ENCODE results near the gene HDAC7.
"Not testable (repeated sequence)": the region's sequence is repeated elsewhere in the genome, so short reads cannot be mapped to it uniquely, and the experiment has no call there.

Gene HDAC7

DNA sequence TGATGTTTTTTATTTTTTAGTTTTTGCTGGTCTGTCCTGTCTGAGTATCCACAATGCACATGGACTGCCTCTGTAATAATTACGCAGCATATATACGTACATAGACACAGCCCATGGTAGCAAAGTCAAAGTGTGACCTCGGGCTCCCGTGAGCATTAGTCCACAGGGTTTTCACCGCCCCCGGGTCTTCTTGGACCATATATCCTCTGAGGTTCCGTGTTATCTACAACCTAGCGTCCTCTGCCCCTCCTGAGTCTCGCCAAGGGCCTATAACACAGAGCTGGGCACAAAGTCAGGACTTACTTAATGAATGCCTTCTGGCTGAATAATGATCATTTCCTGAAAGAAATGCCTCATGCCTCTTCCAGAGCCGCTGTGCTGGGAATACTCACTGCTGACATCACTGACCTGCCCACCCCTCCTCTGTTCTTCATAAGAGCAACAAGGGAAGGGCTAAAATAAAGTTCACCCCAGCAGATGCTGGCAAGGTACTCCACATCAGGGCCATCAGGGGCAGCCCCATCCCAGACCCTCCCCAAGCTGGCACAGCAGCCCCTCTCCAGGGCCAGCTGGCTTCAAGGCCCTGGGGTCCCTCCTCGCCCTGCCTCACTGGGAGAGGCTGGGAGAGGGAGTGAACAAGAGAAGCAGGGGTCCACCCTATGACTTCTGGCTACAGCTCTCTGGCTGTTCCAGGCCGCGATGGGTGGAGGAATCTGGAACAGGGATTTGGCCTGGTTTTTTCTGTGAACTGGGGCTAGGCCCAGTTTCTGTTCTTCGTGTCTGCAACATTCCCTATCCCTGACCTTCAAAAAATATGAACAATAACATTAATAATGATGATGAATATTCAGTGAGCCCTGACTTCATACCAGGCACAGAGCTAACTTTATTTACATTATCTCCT is 7.9 kb downstream of the HDAC7 start:
- DNase-seq, result no peak

GRCh38 chr12:47811072-47811396 is 8.7 kb downstream of the HDAC7 start:
- no peak for DNase-seq

- not testable (repeated sequence) for DNase-seq
Measured at GRCh38 chr12:47809518-47809917, 10.2 kb downstream of the HDAC7 start.

GRCh38 chr12:47808574-47809365 is 10.9 kb downstream of the HDAC7 start:
- DNase-seq, result no peak

GRCh38 chr12:47808050-47808449 is 11.7 kb downstream of the HDAC7 start:
- DNase-seq, result no peak

- no peak for DNase-seq
Measured at GRCh38 chr12:47807338-47807737, 12.4 kb downstream of the HDAC7 start.

- DNase-seq, result no peak
Measured at GRCh38 chr12:47805417-47805816, 14.3 kb downstream of the HDAC7 start.

GRCh38 chr12:47804171-47804570 is 15.5 kb downstream of the HDAC7 start:
- no peak for DNase-seq

- DNase-seq, result no peak
Measured at GRCh38 chr12:47803191-47803875, 16.4 kb downstream of the HDAC7 start.

DNA sequence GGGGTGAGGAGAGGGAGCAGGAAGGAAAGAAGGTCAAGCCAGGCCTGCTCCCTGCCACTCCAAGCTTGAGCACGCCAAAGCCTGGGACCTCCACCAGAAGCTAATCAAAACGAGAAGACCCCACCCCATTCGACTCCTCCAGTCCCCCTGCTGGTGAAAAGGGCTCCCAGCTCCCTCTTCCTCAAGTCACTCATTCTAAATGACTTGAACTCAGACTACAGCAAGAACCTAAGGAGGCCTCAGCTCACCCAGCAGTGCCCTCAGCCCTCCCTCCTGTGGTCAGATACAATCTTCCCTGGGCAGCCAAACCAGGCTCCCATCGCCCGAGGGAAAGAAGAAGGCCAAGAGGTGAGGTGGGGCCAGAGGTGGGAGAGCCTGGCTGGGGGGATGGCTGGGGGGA is 17.4 kb downstream of the HDAC7 start:
- DNase-seq, result no peak

DNA sequence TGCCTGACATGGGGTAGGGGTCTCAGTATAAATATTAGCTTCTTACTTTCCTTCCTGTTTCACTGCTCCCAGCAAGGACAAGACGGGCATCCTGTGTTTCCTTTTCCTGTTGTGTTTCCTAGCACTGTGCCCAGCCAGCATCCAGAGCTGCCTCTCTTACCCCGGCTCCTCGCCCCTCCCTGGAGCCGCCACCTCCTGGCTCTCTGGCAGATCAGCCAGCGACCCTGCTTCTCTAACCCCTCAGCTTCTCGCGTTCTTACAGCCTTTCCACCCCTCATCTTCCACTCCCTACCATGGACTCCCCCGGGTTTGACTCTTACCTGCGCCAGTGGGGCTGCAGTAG is 17.8 kb downstream of the HDAC7 start:
- no peak for DNase-seq

DNA sequence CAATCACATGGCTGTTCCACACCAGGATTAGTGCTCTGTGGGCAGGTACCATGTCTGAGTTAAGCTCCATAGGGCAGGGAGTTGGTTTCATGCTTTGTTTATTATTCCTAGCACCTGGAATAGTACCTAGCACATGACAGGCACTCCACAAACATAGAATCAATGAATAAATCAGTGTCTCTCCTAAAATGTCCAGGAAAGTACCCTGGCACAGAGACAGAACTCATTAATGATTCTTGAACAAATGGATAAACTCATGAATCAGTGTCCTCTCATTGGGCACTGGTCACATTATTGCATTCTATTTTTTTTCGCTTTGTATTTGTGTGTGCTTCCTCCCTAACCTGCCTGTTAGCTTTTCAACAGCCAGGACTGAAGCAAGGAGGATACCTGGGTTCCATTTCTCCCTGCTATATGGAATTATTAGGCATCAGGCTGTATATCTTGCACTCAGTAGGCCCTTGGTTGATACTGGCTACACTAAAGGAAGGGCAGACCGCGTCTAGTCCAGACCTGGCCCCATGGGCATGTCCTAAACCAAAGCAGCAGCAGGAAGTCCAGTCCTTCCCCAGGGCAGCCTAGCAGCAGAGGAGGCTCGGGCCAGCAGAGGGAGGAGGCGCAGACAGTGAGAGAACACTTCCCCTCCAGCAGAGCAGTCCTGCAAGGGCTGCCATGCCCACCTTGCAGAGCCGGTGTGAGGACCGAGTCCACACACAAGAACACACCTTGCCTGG is 18.4 kb downstream of the HDAC7 start:
- DNase-seq, result no peak

DNA sequence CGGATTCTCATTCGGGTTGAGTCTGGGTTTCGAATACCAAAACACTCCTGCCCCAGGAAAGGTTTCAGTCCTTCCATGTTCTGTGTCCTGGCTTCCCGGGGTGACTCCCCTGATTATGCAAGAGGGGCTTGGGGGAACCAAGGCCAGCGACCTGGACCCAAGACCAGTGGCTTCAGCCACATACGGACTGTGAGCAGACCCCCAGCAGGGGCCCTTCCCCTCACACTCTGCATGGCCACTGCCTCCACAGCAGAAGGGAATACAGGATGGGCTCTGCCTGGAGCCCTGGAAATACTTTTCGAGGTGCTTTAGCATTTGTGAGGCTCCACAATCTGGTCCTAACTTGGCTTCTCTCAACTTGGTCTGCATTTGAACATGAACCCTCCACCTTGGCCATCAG is 19.1 kb downstream of the HDAC7 start:
- DNase-seq, result no peak

DNA sequence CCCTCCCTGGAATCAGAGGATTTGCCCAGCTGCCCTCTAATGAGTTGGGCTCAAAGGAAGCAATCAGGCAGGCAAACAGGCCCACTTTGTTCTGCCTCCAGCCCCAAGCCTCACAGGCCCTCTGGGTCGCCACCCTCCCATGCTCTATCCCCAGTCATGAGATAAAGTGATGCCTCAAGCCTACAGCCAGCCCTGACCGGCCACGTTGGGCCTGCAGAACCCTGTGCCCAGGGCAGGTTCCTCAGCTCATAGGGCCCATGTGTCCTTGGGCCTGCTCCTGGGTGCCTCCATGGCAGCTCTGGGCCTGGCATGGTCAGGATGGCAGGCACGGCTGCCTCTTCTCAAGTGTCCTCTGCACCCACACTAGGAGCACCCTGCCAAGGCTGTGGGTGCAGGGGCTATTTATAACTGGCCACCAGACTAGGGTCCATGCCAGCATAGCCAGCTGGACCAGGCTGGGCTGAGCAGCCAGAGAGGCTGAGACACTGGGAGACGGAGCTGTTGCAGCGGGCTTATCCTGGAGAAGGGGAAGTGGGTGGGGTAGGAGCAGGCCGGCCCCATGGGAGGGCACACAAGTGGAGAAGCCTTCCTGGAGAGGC is 20.2 kb downstream of the HDAC7 start:
- no peak for DNase-seq

- no peak for DNase-seq
Measured at GRCh38 chr12:47798382-47798948, 21.2 kb downstream of the HDAC7 start.

- no peak for DNase-seq
Measured at GRCh38 chr12:47797441-47797840, 22.3 kb downstream of the HDAC7 start.

- no peak for DNase-seq
Measured at GRCh38 chr12:47795814-47796411, 23.8 kb downstream of the HDAC7 start.

GRCh38 chr12:47795121-47795813 is 24.4 kb downstream of the HDAC7 start:
- no peak for DNase-seq

DNA sequence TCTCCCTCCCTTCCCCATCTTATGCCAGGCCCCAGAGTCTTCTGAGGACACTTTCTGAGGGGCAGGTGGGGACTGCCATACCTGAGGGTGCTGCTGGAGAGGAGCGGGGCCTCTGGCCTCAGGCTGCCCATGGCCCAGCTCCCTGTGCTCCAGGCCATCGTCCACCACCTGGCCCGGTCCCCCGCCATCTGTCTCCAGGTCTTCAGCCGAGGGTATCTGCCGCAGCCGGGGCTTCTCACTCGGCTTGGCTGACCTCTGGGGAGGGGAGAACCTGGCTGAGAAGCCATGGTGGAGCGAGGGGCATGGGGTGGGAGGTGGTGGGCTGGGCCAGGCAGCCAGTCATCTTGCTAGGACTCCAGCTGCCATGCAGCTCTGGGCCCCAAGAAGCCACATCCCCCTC is 25.0 kb downstream of the HDAC7 start:
- no peak for DNase-seq

DNA sequence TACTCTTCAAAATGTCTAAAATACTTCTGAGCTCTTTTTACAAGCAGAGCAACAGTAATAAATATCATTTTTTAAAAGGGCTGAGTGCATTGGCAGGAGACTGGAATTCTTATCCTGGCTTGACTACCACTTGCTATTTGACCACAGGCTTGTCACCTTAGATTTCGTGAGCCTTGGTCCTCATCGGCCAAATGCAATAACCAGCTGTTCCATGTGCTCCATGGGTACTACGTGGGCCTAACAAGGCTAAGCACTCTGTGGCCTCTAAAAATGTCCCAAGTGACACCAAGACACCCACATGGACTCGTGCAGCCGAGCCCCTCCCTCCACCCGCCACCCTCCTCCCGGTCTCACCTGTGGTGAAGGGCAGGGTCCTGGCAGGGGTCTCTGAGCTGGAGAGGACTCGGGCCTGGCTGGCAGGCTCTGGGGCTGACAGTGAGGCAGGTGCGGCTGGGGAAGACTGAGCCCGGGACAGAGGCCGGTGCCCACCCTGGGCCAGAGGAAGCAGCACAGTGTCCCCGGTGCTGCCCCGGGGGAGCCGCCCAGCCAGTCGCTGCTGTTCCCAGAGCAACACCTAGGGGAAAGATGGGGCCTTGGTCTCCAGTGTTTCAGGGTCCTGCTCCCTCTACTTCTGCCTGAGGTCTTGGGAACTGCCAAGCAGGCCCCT is 26.6 kb downstream of the HDAC7 start:
- no peak for DNase-seq

GRCh38 chr12:47791874-47792273 is 27.8 kb downstream of the HDAC7 start:
- DNase-seq, result no peak

Measured in cerebellar nuclear complex (tissue), 1 donor.